ENCODE measurements around the gene SYT1.

The SYT1 gene

GRCh38 chr12:79487386-79488110, 623.0 kb downstream of the SYT1 start:
- H3K9me3 ChIP-seq (ENCODE audit: severe bottlenecking) = no peaks in the 10 kb centered on the region
- no peak overlapping the region for H3K27ac ChIP-seq
- no peaks in the 10 kb centered on the region for H3K36me3 ChIP-seq
- DNase-seq = no peak
- H3K27me3 ChIP-seq (ENCODE audit: insufficient read depth, low read depth, severe bottlenecking) = no peaks in the 10 kb centered on the region
- TF ChIP-seq CTCF (IDR thresholded peaks at IDR 0.05; ENCODE audit: low read depth, low read length) = no peak
- H3K4me3 ChIP-seq (ENCODE audit: low read depth, low read length) = no peak overlapping the region
